HepG2 (cell line): Measurements from ENCODE around the gene IQCE. TPM values are rescaled to one million over a fixed set of nuclear protein-coding genes. Genes with fewer than 3 reads are reported as not detected.
A peak's percentile ranks its signal among the peaks of the same experiment; 100 is the strongest.

Experiments used
- ATF7-NPFF ChIP-seq: sonication (generic); formaldehyde crosslinking; IDR thresholded peaks from 2 replicates; pipeline ENCODE4 v1.8.1; 2023; ENCODE audit warnings: mild to moderate bottlenecking, low read depth, missing genetic modification reagents, moderate library complexity
- FOXP1 ChIP-seq, 2 experiments: fragments of 450-650 bp in 1 of 2; IDR thresholded peaks; 2 replicates each; pipeline ENCODE4 v1.6.1; 2017 to 2018; ENCODE audit warnings: antibody characterized with exemption in 1 of 2
- GABPB1 ChIP-seq: IDR thresholded peaks from 2 replicates; pipeline ENCODE4 v1.6.1; 2016; ENCODE audit warnings: mild to moderate bottlenecking, missing genetic modification reagents, moderate library complexity, missing compliant biosample characterization
- KLF16 ChIP-seq, 2 experiments: sonication (generic) in 1 of 2; formaldehyde crosslinking in 1 of 2; IDR thresholded peaks; 2 replicates each; pipeline versions ENCODE4 v1.6.1 to v1.8.0; 2016 to 2023; ENCODE audit warnings: missing genetic modification reagents in 2 of 2, missing compliant biosample characterization in 1 of 2
- MEIS1 ChIP-seq: sonication (generic); formaldehyde crosslinking; IDR thresholded peaks from 2 replicates; pipeline ENCODE4 v1.9.0; 2021; ENCODE audit warnings: mild to moderate bottlenecking, missing genetic modification reagents, moderate library complexity, borderline replicate concordance
- NCOR1 ChIP-seq: fragments of 200-600 bp; sonication (generic); IDR thresholded peaks from 2 replicates; pipeline ENCODE4 v1.7.0; 2017; ENCODE audit warnings: antibody characterized with exemption, low read length, borderline replicate concordance
- NFATC3 ChIP-seq: sonication (generic); formaldehyde crosslinking; IDR thresholded peaks from 2 replicates; pipeline ENCODE4 v1.5.1; 2020; ENCODE audit warnings: mild to moderate bottlenecking, missing genetic modification reagents
- STAG1 ChIP-seq: sonication (generic); formaldehyde crosslinking; IDR thresholded peaks from 2 replicates; pipeline ENCODE4 v1.4.0; 2020; ENCODE audit warnings: missing genetic modification reagents
- TSC22D2 ChIP-seq: sonication (generic); formaldehyde crosslinking; IDR thresholded peaks from 2 replicates; pipeline ENCODE4 v1.5.1; 2020; ENCODE audit warnings: missing genetic modification reagents, mild to moderate bottlenecking, borderline replicate concordance
- ZNF180 ChIP-seq: sonication (generic); formaldehyde crosslinking; IDR thresholded peaks from 2 replicates; pipeline ENCODE4 v1.4.0; 2020; ENCODE audit warnings: low read depth, missing genetic modification reagents, borderline replicate concordance
- ZNF24 ChIP-seq: fragments of 450-650 bp; IDR thresholded peaks from 2 replicates; pipeline ENCODE4 v1.6.1; 2017; ENCODE audit warnings: antibody characterized with exemption, mild to moderate bottlenecking
- ZNF282 ChIP-seq: fragments of 450-650 bp; IDR thresholded peaks from 2 replicates; pipeline ENCODE4 v1.6.1; 2018; ENCODE audit not compliant: partially characterized antibody
- ZNF44 ChIP-seq: sonication (generic); formaldehyde crosslinking; IDR thresholded peaks from 2 replicates; pipeline ENCODE4 v1.5.1; 2020; ENCODE audit warnings: mild to moderate bottlenecking, missing genetic modification reagents
- ZNF547 ChIP-seq: sonication (generic); formaldehyde crosslinking; IDR thresholded peaks from 2 replicates; pipeline ENCODE4 v1.5.1; 2020; ENCODE audit warnings: mild to moderate bottlenecking, missing genetic modification reagents
- ZNF549 ChIP-seq: sonication (generic); formaldehyde crosslinking; IDR thresholded peaks from 2 replicates; pipeline ENCODE4 v1.5.0; 2020; ENCODE audit warnings: missing genetic modification reagents
- ZSCAN30 ChIP-seq: sonication (generic); formaldehyde crosslinking; IDR thresholded peaks from 2 replicates; pipeline ENCODE4 v1.5.0; 2020; ENCODE audit warnings: mild to moderate bottlenecking, missing genetic modification reagents
- ZSCAN9 ChIP-seq: IDR thresholded peaks from 2 replicates; pipeline ENCODE4 v1.6.1; 2016; ENCODE audit warnings: borderline replicate concordance
- polyA plus RNA-seq, 8 experiments: library from polyadenylated mRNA; depleted of rRNA in 3 of 8; stranded (reverse) in 7 of 8; unstranded in 1 of 8; fragments of >200 nt; fragmentation: Illumina TruSeq in 4 of 8; extraction: Trizol in 4 of 8; gene quantifications; 2 replicates each; pipeline versions ENCODE4 v1.2.1 to v1.2.3, GENCODE V29; 2011 to 2016; ENCODE audit warnings: low read depth in 4 of 8, missing spikeins in 1 of 8, mixed read lengths in 1 of 8; ENCODE audit not compliant: insufficient read depth in 1 of 8
- total RNA-seq, 5 experiments: library from RNA; depleted of rRNA; stranded (reverse); fragments of >200 nt; fragmentation: Illumina TruSeq; extraction: Trizol; gene quantifications; 2 replicates each; pipeline ENCODE4 v1.2.3, GENCODE V29; 2016; ENCODE audit warnings: low read depth in 1 of 5
- TF ChIP-seq, protein P1 (sequence below): sonication (generic); formaldehyde crosslinking; IDR thresholded peaks from 2 replicates; pipeline ENCODE4 v1.4.0; 2020; ENCODE audit warnings: missing genetic modification reagents
- TF ChIP-seq, protein P2 (sequence below): sonication (generic); formaldehyde crosslinking; IDR thresholded peaks from 2 replicates; pipeline ENCODE4 v1.4.0; 2020; ENCODE audit warnings: missing genetic modification reagents
- TF ChIP-seq, protein P3 (sequence below): sonication (generic); formaldehyde crosslinking; IDR thresholded peaks from 2 replicates; pipeline ENCODE4 v1.8.0; 2022; ENCODE audit warnings: mild to moderate bottlenecking, missing genetic modification reagents, moderate library complexity
- TF ChIP-seq, protein P4 (sequence below): sonication (generic); formaldehyde crosslinking; IDR thresholded peaks from 2 replicates; pipeline ENCODE4 v1.4.0; 2020; ENCODE audit warnings: missing genetic modification reagents, borderline replicate concordance

IQCE gene
- total and polyA plus RNA-seq, 2 of the 13 experiments (the other 11 are each of a cell fraction or from before 2014, with no cell fraction given), result 1.5 to 2.5 TPM

DNA sequence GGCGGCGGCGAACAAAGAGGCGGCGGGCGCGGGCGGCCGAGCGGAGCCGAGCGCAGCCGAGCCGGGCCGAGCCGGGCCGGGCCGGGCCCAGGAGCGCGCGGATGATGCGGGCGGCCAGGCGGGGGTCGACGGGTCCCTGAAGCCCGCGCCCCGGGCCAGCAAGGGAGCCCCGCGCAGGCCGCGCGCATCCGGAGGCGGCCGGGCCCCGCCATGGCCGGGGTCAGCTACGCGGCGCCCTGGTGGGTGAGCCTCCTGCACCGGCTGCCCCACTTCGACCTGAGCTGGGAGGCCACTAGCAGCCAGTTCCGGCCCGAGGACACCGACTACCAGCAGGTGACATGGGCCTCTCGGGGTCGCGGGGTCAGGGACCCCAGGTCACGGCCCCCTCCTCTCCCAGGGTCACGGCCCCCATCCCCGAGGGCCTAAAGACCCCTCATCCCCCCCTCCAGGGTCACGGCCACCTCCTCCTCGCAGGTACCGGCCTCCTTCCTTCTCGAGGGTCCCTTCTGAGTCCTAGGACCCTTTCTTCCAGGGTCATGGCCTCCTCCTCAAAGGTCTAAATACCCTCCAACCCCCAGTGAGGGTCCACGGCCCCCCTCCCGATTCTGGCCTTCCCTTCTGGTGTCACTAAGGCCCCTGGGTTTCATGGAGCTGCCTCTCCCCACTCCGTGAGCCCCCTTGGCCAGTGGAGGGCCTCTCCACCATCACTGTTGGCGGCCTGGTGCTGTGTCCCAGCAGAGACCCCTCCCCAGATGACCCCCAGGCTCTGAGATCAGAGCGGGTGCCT lies 73.4 kb downstream of the IQCE start, which contains the start of gene TTYH3 (continued):
- TF ChIP-seq, protein P1, sequence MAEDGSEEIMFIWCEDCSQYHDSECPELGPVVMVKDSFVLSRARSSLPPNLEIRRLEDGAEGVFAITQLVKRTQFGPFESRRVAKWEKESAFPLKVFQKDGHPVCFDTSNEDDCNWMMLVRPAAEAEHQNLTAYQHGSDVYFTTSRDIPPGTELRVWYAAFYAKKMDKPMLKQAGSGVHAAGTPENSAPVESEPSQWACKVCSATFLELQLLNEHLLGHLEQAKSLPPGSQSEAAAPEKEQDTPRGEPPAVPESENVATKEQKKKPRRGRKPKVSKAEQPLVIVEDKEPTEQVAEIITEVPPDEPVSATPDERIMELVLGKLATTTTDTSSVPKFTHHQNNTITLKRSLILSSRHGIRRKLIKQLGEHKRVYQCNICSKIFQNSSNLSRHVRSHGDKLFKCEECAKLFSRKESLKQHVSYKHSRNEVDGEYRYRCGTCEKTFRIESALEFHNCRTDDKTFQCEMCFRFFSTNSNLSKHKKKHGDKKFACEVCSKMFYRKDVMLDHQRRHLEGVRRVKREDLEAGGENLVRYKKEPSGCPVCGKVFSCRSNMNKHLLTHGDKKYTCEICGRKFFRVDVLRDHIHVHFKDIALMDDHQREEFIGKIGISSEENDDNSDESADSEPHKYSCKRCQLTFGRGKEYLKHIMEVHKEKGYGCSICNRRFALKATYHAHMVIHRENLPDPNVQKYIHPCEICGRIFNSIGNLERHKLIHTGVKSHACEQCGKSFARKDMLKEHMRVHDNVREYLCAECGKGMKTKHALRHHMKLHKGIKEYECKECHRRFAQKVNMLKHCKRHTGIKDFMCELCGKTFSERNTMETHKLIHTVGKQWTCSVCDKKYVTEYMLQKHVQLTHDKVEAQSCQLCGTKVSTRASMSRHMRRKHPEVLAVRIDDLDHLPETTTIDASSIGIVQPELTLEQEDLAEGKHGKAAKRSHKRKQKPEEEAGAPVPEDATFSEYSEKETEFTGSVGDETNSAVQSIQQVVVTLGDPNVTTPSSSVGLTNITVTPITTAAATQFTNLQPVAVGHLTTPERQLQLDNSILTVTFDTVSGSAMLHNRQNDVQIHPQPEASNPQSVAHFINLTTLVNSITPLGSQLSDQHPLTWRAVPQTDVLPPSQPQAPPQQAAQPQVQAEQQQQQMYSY (CRISPR knock-in tag), result no peak
- TF ChIP-seq ZSCAN9 (CRISPR knock-in tag), result no peak
- no peak for TF ChIP-seq ATF7-NPFF (CRISPR knock-in tag)
- TF ChIP-seq NFATC3 (CRISPR knock-in tag), result no peak
- TF ChIP-seq NCOR1, result no peak
- peak; percentile 40; the same call in 1 of the 2 replicates for TF ChIP-seq GABPB1 (CRISPR knock-in tag)
- no peak for TF ChIP-seq ZSCAN30
- TF ChIP-seq, protein P2, sequence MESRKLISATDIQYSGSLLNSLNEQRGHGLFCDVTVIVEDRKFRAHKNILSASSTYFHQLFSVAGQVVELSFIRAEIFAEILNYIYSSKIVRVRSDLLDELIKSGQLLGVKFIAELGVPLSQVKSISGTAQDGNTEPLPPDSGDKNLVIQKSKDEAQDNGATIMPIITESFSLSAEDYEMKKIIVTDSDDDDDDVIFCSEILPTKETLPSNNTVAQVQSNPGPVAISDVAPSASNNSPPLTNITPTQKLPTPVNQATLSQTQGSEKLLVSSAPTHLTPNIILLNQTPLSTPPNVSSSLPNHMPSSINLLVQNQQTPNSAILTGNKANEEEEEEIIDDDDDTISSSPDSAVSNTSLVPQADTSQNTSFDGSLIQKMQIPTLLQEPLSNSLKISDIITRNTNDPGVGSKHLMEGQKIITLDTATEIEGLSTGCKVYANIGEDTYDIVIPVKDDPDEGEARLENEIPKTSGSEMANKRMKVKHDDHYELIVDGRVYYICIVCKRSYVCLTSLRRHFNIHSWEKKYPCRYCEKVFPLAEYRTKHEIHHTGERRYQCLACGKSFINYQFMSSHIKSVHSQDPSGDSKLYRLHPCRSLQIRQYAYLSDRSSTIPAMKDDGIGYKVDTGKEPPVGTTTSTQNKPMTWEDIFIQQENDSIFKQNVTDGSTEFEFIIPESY (CRISPR knock-in tag), result no peak
- TF ChIP-seq, protein P3, sequence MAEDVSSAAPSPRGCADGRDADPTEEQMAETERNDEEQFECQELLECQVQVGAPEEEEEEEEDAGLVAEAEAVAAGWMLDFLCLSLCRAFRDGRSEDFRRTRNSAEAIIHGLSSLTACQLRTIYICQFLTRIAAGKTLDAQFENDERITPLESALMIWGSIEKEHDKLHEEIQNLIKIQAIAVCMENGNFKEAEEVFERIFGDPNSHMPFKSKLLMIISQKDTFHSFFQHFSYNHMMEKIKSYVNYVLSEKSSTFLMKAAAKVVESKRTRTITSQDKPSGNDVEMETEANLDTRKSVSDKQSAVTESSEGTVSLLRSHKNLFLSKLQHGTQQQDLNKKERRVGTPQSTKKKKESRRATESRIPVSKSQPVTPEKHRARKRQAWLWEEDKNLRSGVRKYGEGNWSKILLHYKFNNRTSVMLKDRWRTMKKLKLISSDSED (CRISPR knock-in tag), result no peak
- no peak for TF ChIP-seq STAG1 (CRISPR knock-in tag)
- TF ChIP-seq, protein P4, sequence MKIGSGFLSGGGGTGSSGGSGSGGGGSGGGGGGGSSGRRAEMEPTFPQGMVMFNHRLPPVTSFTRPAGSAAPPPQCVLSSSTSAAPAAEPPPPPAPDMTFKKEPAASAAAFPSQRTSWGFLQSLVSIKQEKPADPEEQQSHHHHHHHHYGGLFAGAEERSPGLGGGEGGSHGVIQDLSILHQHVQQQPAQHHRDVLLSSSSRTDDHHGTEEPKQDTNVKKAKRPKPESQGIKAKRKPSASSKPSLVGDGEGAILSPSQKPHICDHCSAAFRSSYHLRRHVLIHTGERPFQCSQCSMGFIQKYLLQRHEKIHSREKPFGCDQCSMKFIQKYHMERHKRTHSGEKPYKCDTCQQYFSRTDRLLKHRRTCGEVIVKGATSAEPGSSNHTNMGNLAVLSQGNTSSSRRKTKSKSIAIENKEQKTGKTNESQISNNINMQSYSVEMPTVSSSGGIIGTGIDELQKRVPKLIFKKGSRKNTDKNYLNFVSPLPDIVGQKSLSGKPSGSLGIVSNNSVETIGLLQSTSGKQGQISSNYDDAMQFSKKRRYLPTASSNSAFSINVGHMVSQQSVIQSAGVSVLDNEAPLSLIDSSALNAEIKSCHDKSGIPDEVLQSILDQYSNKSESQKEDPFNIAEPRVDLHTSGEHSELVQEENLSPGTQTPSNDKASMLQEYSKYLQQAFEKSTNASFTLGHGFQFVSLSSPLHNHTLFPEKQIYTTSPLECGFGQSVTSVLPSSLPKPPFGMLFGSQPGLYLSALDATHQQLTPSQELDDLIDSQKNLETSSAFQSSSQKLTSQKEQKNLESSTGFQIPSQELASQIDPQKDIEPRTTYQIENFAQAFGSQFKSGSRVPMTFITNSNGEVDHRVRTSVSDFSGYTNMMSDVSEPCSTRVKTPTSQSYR (CRISPR knock-in tag), result no peak
- no peak for TF ChIP-seq ZNF180 (CRISPR knock-in tag)
- no peak for TF ChIP-seq ZNF24
- TF ChIP-seq ZNF549 (CRISPR knock-in tag), result no peak
- no peak for TF ChIP-seq ZNF44 (CRISPR knock-in tag)
- TF ChIP-seq ZNF547 (CRISPR knock-in tag), result no peak
- no peak for TF ChIP-seq FOXP1 (IDR thresholded peaks at IDR 0.05)
- TF ChIP-seq FOXP1 (CRISPR knock-in tag; IDR thresholded peaks at IDR 0.05), result no peak
- TF ChIP-seq KLF16 (CRISPR knock-in tag; IDR thresholded peaks at IDR 0.05), result no peak
- TF ChIP-seq ZNF282, result no peak
- no peak for TF ChIP-seq TSC22D2 (CRISPR knock-in tag)
- TF ChIP-seq MEIS1, result no peak
